Ascending aorta (tissue), 2 donors: ENCODE data around the gene S100Z. TPM values are rescaled to one million over a fixed set of nuclear protein-coding genes. Genes with fewer than 3 reads are reported as not detected.
"Not testable (repeated sequence)": the region's sequence is repeated elsewhere in the genome, so short reads cannot be mapped to it uniquely, and the experiment has no call there.

Source experiments
- DNase-seq, 2 donors: peaks; one replicate each; pipeline ENCODE4 v3.0.0-alpha.2; 2019; ENCODE audit warnings: low spot score in 2 of 2
- H3K27ac ChIP-seq, 2 donors: fragments of 200-600 bp; sonication (generic); one replicate each; pipeline ENCODE4 v1.5.1; 2016 to 2017; ENCODE audit warnings: mild to moderate bottlenecking in 1 of 2
- H3K27me3 ChIP-seq: fragments of 200-600 bp; sonication (generic); one replicate; pipeline ENCODE4 v1.5.1; 2017
- H3K36me3 ChIP-seq, 2 donors: fragments of 200-600 bp; sonication (generic); one replicate each; pipeline ENCODE4 v1.5.1; 2016
- H3K4me1 ChIP-seq, 2 donors: fragments of 200-600 bp; sonication (generic); one replicate each; pipeline ENCODE4 v1.5.1; 2016 to 2017; ENCODE audit warnings: mild to moderate bottlenecking in 1 of 2
- H3K4me3 ChIP-seq, 2 donors: fragments of 200-600 bp; sonication (generic); one replicate each; pipeline ENCODE4 v1.5.1; 2016 to 2017; ENCODE audit warnings: mild to moderate bottlenecking in 1 of 2
- H3K9me3 ChIP-seq, 2 donors: fragments of 200-600 bp; sonication (generic); one replicate each; pipeline ENCODE4 v1.5.1; 2016
- CTCF ChIP-seq, 3 experiments: fragments of 200-600 bp in 2 of 3; fragments of 450-650 bp in 1 of 3; sonication (generic) in 2 of 3; IDR thresholded peaks; one replicate each; pipeline ENCODE4 v1.5.1; 2016 to 2019; ENCODE audit warnings: antibody characterized with exemption in 3 of 3, mild to moderate bottlenecking in 1 of 3, moderate library complexity in 1 of 3
- intact Hi-C: fragments of 100-400 bp; cut with DNase I; formaldehyde crosslinking; loops from one replicate; pipeline ENCODE4 v1.15.1; 2023
- total RNA-seq: library from RNA; depleted of rRNA; stranded (reverse); fragments of >200 nt; gene quantifications from one replicate; pipeline ENCODE4 v1.1.0, GENCODE V29; 2016

The S100Z gene
- total RNA-seq, 1 donor from 2014 or later = not detected

DNA sequence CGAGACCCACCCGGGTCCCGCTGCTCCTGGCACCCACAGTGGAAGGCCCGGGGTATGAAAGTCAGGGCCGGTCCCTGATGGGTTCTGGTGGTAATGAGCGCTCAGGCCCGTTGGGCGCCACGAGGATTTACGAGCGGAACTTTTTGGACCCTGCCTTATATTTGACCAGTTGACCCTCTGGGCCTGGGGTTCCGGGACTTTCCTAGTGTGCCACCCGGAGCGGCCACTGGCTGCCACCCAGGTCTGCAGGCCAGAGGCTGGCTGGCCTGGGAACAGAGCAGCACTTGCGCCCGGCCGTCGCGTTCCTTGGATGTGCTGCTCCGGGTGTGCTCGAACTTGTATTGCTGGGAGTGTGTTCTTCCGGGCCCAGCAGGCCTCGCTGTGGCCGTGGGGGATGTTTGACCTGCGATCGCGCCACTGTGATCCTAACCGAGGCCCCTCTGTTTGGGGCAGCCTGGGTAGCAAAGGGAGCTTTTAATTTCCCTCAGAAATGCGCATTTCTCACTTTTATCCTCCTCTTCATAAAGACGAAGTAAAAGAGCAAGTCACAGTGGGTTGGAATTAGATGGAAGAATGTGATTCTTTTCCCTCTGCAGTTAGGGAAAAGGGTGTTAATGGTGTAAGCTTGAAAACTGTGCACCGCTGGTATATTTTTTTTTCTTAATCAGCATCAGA, 29.8 kb upstream of the S100Z start:
- intact Hi-C loops = no loop called here
- peaks cover 0 to 6% of the 10 kb centered on the region in 2 donors for H3K4me1 ChIP-seq
- H3K9me3 ChIP-seq = no peaks in the 10 kb centered on the region
- H3K27ac ChIP-seq = no peak overlapping the region
- H3K27me3 ChIP-seq = no peaks in the 10 kb centered on the region
- peak in 1 of 2 donors; percentile 64 for DNase-seq
- no peaks in the 10 kb centered on the region for H3K36me3 ChIP-seq
- no peak for TF ChIP-seq CTCF (IDR thresholded peaks at IDR 0.05)
- peak overlapping the region; percentile 46 to 71 for H3K4me3 ChIP-seq

GRCh38 chr5:76820526-76820890, 29.3 kb upstream of the S100Z start:
- H3K4me3 ChIP-seq = no peak overlapping the region
- intact Hi-C loops = no loop called here

DNA sequence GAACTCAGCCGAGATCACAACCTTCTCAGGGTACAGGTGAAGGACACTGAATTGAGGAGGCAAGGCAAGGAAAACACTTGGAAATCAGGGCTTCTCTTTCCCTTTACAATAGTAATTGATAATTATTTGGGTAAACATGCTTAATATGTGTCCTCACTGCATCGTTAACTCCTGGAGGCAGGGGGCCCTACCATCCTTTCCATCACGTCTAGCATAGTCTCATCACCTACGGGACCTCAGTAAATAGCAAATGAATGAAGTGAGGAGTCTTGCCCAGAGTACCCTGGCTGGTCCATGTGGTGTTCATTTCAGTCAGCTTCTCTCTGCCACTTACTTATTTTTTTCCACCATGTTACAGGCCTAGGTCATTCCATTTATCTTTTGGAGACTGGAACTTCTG, 28.7 kb upstream of the S100Z start:
- Histone ChIP-seq H3K27ac (no peak overlapping the region), H3K4me3 (no peak overlapping the region), H3K36me3 (no peaks in the 10 kb centered on the region), H3K9me3 (no peaks in the 10 kb centered on the region), H3K27me3 (no peaks in the 10 kb centered on the region), H3K4me1 (peaks cover 0 to 6% of the 10 kb centered on the region in 2 donors)
- no peak for DNase-seq
- no peak for TF ChIP-seq CTCF (IDR thresholded peaks at IDR 0.05)
- intact Hi-C loops = no loop called here

More at GRCh38 chr5:76820526-76820890, 29.3 kb upstream of the S100Z start:
- peaks cover 0 to 6% of the 10 kb centered on the region in 2 donors for H3K4me1 ChIP-seq
- DNase-seq = no peak
- H3K27ac ChIP-seq = no peak overlapping the region
- TF ChIP-seq CTCF (IDR thresholded peaks at IDR 0.05) = no peak
- H3K36me3 ChIP-seq = no peaks in the 10 kb centered on the region
- no peaks in the 10 kb centered on the region for H3K27me3 ChIP-seq
- H3K9me3 ChIP-seq = no peaks in the 10 kb centered on the region

DNA sequence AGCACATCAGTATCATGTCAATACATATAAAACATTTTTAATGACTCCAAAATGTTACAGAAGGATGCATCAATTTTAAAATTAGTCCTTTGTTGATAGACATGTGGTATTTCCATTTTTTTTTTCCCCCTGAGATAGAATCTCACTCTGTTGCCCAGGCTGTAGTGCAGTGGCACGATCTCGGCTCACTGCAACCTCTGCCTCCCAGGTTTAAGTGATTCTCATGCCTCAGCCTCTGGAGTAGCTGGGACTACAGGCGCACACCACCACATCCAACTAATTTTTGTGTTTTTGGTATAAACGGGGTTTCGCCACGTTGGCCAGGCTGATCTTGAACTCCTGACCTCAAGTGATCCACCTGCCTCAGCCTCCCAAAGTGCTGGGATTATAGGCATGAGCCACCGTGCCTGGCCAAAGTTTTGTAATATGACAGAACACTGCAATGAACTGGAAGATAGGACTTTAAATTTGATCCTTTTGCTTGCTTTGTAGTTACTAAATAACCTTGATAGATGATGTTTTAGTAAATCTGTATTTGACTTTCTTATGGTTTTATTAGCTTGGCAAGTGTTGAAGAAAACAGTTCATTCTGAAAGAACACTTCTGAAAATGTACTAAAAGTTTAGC, 27.6 kb upstream of the S100Z start:
- H3K27ac ChIP-seq, H3K27me3 ChIP-seq, H3K36me3 ChIP-seq, H3K4me3 ChIP-seq, DNase-seq, intact Hi-C loops, H3K9me3 ChIP-seq, H3K4me1 ChIP-seq: not testable (repeated sequence)

GRCh38 chr5:76826416-76826815, 23.4 kb upstream of the S100Z start:
- intact Hi-C loops, H3K4me1 ChIP-seq, H3K27me3 ChIP-seq, H3K27ac ChIP-seq, H3K4me3 ChIP-seq, H3K36me3 ChIP-seq, H3K9me3 ChIP-seq: not testable (repeated sequence)
- DNase-seq = peak in 1 of 2 donors; percentile 31

GRCh38 chr5:76831110-76831452, 18.7 kb upstream of the S100Z start:
- Histone ChIP-seq H3K4me3 (no peak overlapping the region), H3K27ac (no peak overlapping the region), H3K9me3 (no peaks in the 10 kb centered on the region), H3K4me1 (no peaks in the 10 kb centered on the region), H3K27me3 (no peaks in the 10 kb centered on the region), H3K36me3 (no peaks in the 10 kb centered on the region)
- TF ChIP-seq CTCF (IDR thresholded peaks at IDR 0.05) = no peak
- intact Hi-C loops = no loop called here
- no peak for DNase-seq
